Keratinocyte (primary cell): ENCODE measurements around the gene PLXNB2. TPM values are rescaled to one million over a fixed set of nuclear protein-coding genes. Genes with fewer than 3 reads are reported as not detected.

Experiments used
- DNase-seq: peaks from one replicate; pipeline ENCODE4 v3.0.0-alpha.2; 2011; ENCODE audit warnings: low read depth, missing footprints, low spot score
- FAIRE-seq: peaks from 2 replicates; lab custom pipeline; 2011; peaks lifted over from hg19 to GRCh38; lab: Jason Lieb, UNC
- H2AFZ ChIP-seq: 2 replicates; pipeline ENCODE4 v1.6.0; 2012; ENCODE audit warnings: low read length, control low read depth, inconsistent platforms; ENCODE audit not compliant: control insufficient read depth
- H3K27ac ChIP-seq: 2 replicates; pipeline ENCODE4 v1.5.1; 2011; ENCODE audit warnings: low read length; ENCODE audit not compliant: control insufficient read depth, insufficient read depth
- H3K27me3 ChIP-seq: 3 replicates; pipeline ENCODE4 v1.6.0; 2011; ENCODE audit warnings: low read length; ENCODE audit not compliant: control insufficient read depth, insufficient read depth; ENCODE audit errors: extremely low read depth
- H3K36me3 ChIP-seq, 2 experiments: 2 replicates in 1 of 2; 3 replicates in 1 of 2; pipeline ENCODE4 v1.5.1; 2011; ENCODE audit warnings: low read length in 2 of 2, mild to moderate bottlenecking in 1 of 2; ENCODE audit not compliant: control insufficient read depth in 2 of 2, insufficient read depth in 2 of 2; ENCODE audit errors: extremely low read depth in 1 of 2
- H3K4me1 ChIP-seq: 3 replicates; pipeline ENCODE4 v1.5.1; 2011; ENCODE audit warnings: low read length; ENCODE audit not compliant: control insufficient read depth, insufficient read depth; ENCODE audit errors: extremely low read depth
- H3K4me2 ChIP-seq: 3 replicates; pipeline ENCODE4 v1.6.0; 2011; ENCODE audit warnings: low read depth, low read length; ENCODE audit not compliant: control insufficient read depth, insufficient read depth; ENCODE audit errors: extremely low read depth
- H3K4me3 ChIP-seq, 3 experiments: fragments of 200-600 bp in 1 of 3; sonication (generic) in 1 of 3; 2 replicates in 2 of 3; 3 replicates in 1 of 3; pipeline ENCODE4 v1.5.1; 2011 to 2016; ENCODE audit warnings: low read length in 3 of 3, mild to moderate bottlenecking in 3 of 3, control low read depth in 2 of 3, inconsistent platforms in 1 of 3, low read depth in 1 of 3, mixed read lengths in 1 of 3, mixed run types in 1 of 3, moderate library complexity in 1 of 3; ENCODE audit not compliant: control insufficient read depth in 2 of 3, insufficient read depth in 2 of 3; ENCODE audit errors: extremely low read depth in 1 of 3
- H3K79me2 ChIP-seq: 2 replicates; pipeline ENCODE4 v1.6.0; 2012; ENCODE audit warnings: low read length; ENCODE audit not compliant: control insufficient read depth, insufficient read depth
- H3K9ac ChIP-seq: 3 replicates; pipeline ENCODE4 v1.6.0; 2011; ENCODE audit warnings: low read length; ENCODE audit not compliant: control insufficient read depth, insufficient read depth; ENCODE audit errors: extremely low read depth
- H3K9me1 ChIP-seq: 3 replicates; pipeline ENCODE4 v1.6.0; 2011; ENCODE audit warnings: low read length; ENCODE audit not compliant: control insufficient read depth, insufficient read depth; ENCODE audit errors: extremely low read depth
- H3K9me3 ChIP-seq: 2 replicates; pipeline ENCODE4 v1.5.1; 2012; ENCODE audit warnings: low read depth, low read length; ENCODE audit not compliant: control insufficient read depth
- H4K20me1 ChIP-seq: 3 replicates; pipeline ENCODE4 v1.6.0; 2011; ENCODE audit warnings: low read length; ENCODE audit not compliant: control insufficient read depth, insufficient read depth; ENCODE audit errors: extremely low read depth
- EZH2 ChIP-seq: IDR thresholded peaks from one replicate; pipeline ENCODE4 v1.6.1; 2012; ENCODE audit warnings: inconsistent platforms, mild to moderate bottlenecking, low read length, moderate library complexity
- dilution Hi-C: fragments of 300-500 bp; cut with MboI; formaldehyde crosslinking; loops from one replicate; pipeline ENCODE4 v1.7.0; 2020; ENCODE audit warnings: low sequenced_read_pairs; ENCODE audit not compliant: extremely low pct_ligation_motif_present
- polyA plus RNA-seq, 5 experiments: library from polyadenylated mRNA; depleted of rRNA in 3 of 5; stranded (reverse) in 3 of 5; stranded (forward) in 1 of 5; unstranded in 1 of 5; fragments of >200 nt; gene quantifications; 1 replicate in 1 of 5; 2 replicates in 3 of 5; 3 replicates in 1 of 5; pipeline versions ENCODE4 v1.2.1 to v1.2.3, GENCODE V29; 2011 to 2012; ENCODE audit warnings: missing spikeins in 2 of 5, low read depth in 1 of 5, low replicate concordance in 1 of 5
- TF ChIP-seq, protein P1 (sequence below), 3 experiments: IDR thresholded peaks in 1 of 3; conservative IDR thresholded peaks in 1 of 3; optimal IDR thresholded peaks in 1 of 3; 2 replicates in 2 of 3; 3 replicates in 1 of 3; pipeline versions ENCODE3 to v1.5.1; 2011; ENCODE audit warnings: low read length in 3 of 3, mild to moderate bottlenecking in 3 of 3, moderate library complexity in 2 of 3, control low read depth in 1 of 3, inconsistent platforms in 1 of 3; ENCODE audit not compliant: insufficient read depth in 2 of 3; ENCODE audit errors: extremely low read depth in 1 of 3

PLXNB2 gene
- polyA plus RNA-seq, 1 donor (not counting 4 experiments of a cell fraction or from before 2014, with no cell fraction given), result 44.3 TPM

DNA sequence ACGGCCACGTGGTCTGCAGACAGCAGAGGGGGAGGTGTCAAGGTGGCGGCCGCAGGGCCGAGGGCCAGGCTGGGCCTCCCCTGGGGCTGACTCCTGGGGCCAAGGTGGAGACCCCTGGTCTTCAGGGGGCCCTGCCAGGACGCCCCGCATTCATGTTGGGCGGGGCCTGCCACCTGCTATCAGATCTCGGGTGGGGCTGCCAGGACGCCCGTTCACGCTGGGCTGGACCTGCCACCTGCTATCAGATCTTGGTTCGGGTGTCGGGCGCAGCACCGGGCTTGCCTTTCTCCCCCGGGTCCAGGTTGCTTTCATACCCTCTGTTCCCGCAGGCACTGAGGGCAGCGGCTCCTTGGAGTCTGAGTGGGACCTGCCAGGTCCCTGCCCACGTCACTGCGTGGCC lies 21.2 kb downstream of the PLXNB2 start:
- peaks cover 8% of the 10 kb centered on the region for H4K20me1 ChIP-seq

DNA sequence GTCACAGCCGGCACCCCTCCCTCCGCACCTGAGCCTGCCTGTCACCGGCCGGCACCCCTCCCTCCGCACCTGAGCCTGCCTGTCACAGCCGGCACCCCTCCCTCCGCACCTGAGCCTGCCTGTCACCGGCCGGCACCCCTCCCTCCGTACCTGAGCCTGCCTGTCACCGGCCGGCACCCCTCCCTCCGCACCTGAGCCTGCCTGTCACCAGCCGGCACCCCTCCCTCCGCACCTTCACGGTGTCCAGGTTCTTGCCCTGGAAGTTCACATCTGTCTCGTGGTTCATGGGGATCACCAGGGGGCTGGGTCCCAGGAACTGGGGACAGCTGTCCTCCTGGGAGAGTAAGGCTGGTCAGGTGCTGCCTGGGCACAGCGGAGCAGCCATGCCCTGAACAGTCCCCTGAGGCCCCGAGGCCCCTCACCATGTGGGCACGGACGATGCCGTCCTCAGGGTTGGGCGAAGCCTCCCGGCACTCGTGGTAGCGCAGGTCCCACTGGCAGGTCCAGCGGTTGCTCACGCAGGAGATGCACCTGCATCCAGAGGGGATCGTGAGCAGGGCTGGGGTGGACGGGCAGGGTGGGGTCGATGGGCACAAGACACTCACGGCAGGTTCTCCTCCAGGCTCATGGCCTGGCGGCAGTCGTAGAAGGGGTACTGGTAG lies 21.7 kb downstream of the PLXNB2 start:
- Histone ChIP-seq H3K27me3 (no peaks in the 10 kb centered on the region), H3K9ac (no peak overlapping the region), H4K20me1 (peaks cover 8% of the 10 kb centered on the region), H3K4me1 (peaks cover 18% of the 10 kb centered on the region), H3K4me3 (no peak overlapping the region), H3K36me3 (peaks cover 32 to 37% of the 10 kb centered on the region in 2 experiments), H2AFZ (no peak overlapping the region), H3K9me3 (no peaks in the 10 kb centered on the region), H3K27ac (no peak overlapping the region), H3K4me2 (no peak overlapping the region), H3K79me2 (peaks cover 44% of the 10 kb centered on the region), H3K9me1 (no peaks in the 10 kb centered on the region)
- dilution Hi-C loops, result no loop called here
- no peak for DNase-seq
- TF ChIP-seq EZH2, result no peak
- TF ChIP-seq, protein P1, sequence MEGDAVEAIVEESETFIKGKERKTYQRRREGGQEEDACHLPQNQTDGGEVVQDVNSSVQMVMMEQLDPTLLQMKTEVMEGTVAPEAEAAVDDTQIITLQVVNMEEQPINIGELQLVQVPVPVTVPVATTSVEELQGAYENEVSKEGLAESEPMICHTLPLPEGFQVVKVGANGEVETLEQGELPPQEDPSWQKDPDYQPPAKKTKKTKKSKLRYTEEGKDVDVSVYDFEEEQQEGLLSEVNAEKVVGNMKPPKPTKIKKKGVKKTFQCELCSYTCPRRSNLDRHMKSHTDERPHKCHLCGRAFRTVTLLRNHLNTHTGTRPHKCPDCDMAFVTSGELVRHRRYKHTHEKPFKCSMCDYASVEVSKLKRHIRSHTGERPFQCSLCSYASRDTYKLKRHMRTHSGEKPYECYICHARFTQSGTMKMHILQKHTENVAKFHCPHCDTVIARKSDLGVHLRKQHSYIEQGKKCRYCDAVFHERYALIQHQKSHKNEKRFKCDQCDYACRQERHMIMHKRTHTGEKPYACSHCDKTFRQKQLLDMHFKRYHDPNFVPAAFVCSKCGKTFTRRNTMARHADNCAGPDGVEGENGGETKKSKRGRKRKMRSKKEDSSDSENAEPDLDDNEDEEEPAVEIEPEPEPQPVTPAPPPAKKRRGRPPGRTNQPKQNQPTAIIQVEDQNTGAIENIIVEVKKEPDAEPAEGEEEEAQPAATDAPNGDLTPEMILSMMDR (optimal IDR thresholded peaks at IDR 0.05 in 1 of 3, IDR thresholded peaks at IDR 0.05 in 1 of 3, conservative IDR thresholded peaks at IDR 0.05 in 1 of 3; ENCODE audit: extremely low read depth in 1 of 3, insufficient read depth in 2 of 3, low read length in 3 of 3), result no peak
- FAIRE-seq, result no peak

More for the DNA sequence above, 21.2 kb downstream of the PLXNB2 start:
- no peak overlapping the region for H3K4me3 ChIP-seq
- no peak overlapping the region for H3K9ac ChIP-seq
- FAIRE-seq (no peak), DNase-seq (no peak)
- no peaks in the 10 kb centered on the region for H3K27me3 ChIP-seq
- dilution Hi-C loops, result no loop called here
- TF ChIP-seq, protein P1 (optimal IDR thresholded peaks at IDR 0.05 in 1 of 3, IDR thresholded peaks at IDR 0.05 in 1 of 3, conservative IDR thresholded peaks at IDR 0.05 in 1 of 3; ENCODE audit: extremely low read depth in 1 of 3, insufficient read depth in 2 of 3, low read length in 3 of 3), result no peak
- no peak for TF ChIP-seq EZH2
- H3K27ac ChIP-seq, result no peak overlapping the region
- H3K9me1 ChIP-seq, result no peaks in the 10 kb centered on the region
- peaks cover 32 to 38% of the 10 kb centered on the region in 2 experiments for H3K36me3 ChIP-seq
- H3K4me2 ChIP-seq, result no peak overlapping the region
- no peak overlapping the region for H2AFZ ChIP-seq
- H3K79me2 ChIP-seq, result peaks cover 49% of the 10 kb centered on the region
- H3K4me1 ChIP-seq, result peaks cover 18% of the 10 kb centered on the region
- H3K9me3 ChIP-seq, result no peaks in the 10 kb centered on the region
